HCT116 (cell line): ENCODE measurements around the gene CSHL1. TPM values are rescaled to one million over a fixed set of nuclear protein-coding genes. Genes with fewer than 3 reads are reported as not detected.

Source experiments
- ATAC-seq: fragments of 200-7000 bp; cut with Tn5 transposase; 2 replicates; pipeline ENCODE4 v1.9.1; 2020; ENCODE audit warnings: mild to moderate bottlenecking, moderate library complexity
- BruUV-seq: library from RNA; stranded (reverse); fragments of 400-500 nt; replicated peaks from 2 replicates; lab custom pipeline; 2021; lab: Mats Ljungman, UMichigan
- CTCF ChIA-PET: fragments of 300-600 bp; sonication (Branson Sonifier 250); formaldehyde crosslinking; loops from one replicate; lab custom pipeline; 2021; ENCODE audit warnings: antibody characterized with exemption; lab: Charles Lee
- POLR2A ChIA-PET: fragments of 300-600, 350-600 bp; sonication (Branson Sonifier 250); formaldehyde crosslinking; loops from one replicate; lab custom pipeline; 2021; ENCODE audit warnings: antibody characterized with exemption; lab: Charles Lee
- RAD21 ChIA-PET, 2 experiments: fragments of 300-600 bp; sonication (Branson Sonifier 250); formaldehyde crosslinking; loops; one replicate each; lab custom pipeline; 2023; ENCODE audit warnings: low total read pairs in 2 of 2; ENCODE audit not compliant: uncharacterized antibody in 2 of 2, unreplicated experiment in 2 of 2, low non-redundant PET in 1 of 2; lab: Charles Lee
- DNase-seq: peaks from one replicate; pipeline ENCODE4 v3.0.0-alpha.2; 2010; ENCODE audit warnings: low read depth, low spot score
- H2AFZ ChIP-seq: fragments of 200-600 bp; shearing (Covaris generic), sonication (generic); 2 replicates; pipeline ENCODE4 v1.6.1; 2017; ENCODE audit warnings: low read depth, mixed run types, mixed read lengths, antibody characterized with exemption, low read length; ENCODE audit not compliant: poor library complexity, severe bottlenecking
- H3K27ac ChIP-seq: 2 replicates; pipeline ENCODE4 v1.5.1; 2012; ENCODE audit warnings: low read depth, low read length
- H3K27me3 ChIP-seq: fragments of 200-600 bp; sonication (generic); 2 replicates; pipeline ENCODE4 v1.6.1; 2016; ENCODE audit warnings: mixed run types, low read length, mixed read lengths; ENCODE audit not compliant: insufficient read depth
- H3K36me3 ChIP-seq, 2 experiments: fragments of 200-500 bp in 1 of 2; fragments of 200-600 bp in 1 of 2; sonication (Bioruptor generic) in 1 of 2; sonication (generic) in 1 of 2; 2 replicates each; pipeline versions ENCODE4 v1.5.1 to v1.6.1; 2014 to 2016; ENCODE audit warnings: low read length in 2 of 2, inconsistent platforms in 1 of 2, mixed read lengths in 1 of 2, mixed run types in 1 of 2; ENCODE audit not compliant: insufficient read depth in 2 of 2, control insufficient read depth in 1 of 2
- H3K4me1 ChIP-seq, 2 experiments: fragments of 200-600 bp in 1 of 2; sonication (generic) in 1 of 2; 2 replicates each; pipeline versions ENCODE4 v1.5.1 to v1.6.1; 2012 to 2017; ENCODE audit warnings: low read length in 2 of 2, inconsistent platforms in 1 of 2, mild to moderate bottlenecking in 1 of 2, mixed read lengths in 1 of 2, mixed run types in 1 of 2, moderate library complexity in 1 of 2; ENCODE audit not compliant: insufficient read depth in 2 of 2, control insufficient read depth in 1 of 2
- H3K4me2 ChIP-seq: fragments of 200-600 bp; sonication (generic); 2 replicates; pipeline ENCODE4 v1.6.1; 2017; ENCODE audit warnings: mixed run types, low read length, mixed read lengths
- H3K4me3 ChIP-seq, 2 experiments: fragments of 200-600 bp in 1 of 2; sonication (generic) in 1 of 2; replicated peaks in 1 of 2; 2 replicates each; pipeline ENCODE4 v1.5.1; 2011 to 2016; ENCODE audit warnings: low read length in 2 of 2, control low read depth in 1 of 2, low read depth in 1 of 2, mild to moderate bottlenecking in 1 of 2, mixed read lengths in 1 of 2, mixed run types in 1 of 2
- H3K79me2 ChIP-seq: fragments of 200-600 bp; sonication (generic); 2 replicates; pipeline ENCODE4 v1.6.1; 2017; ENCODE audit warnings: mild to moderate bottlenecking, mixed run types, low read length, moderate library complexity, mixed read lengths; ENCODE audit not compliant: insufficient read depth
- H3K9ac ChIP-seq: fragments of 200-600 bp; sonication (generic); 2 replicates; pipeline ENCODE4 v1.6.1; 2016; ENCODE audit warnings: low read length, mixed read lengths
- H3K9me2 ChIP-seq: fragments of 200-600 bp; sonication (generic), shearing (Covaris generic); 2 replicates; pipeline ENCODE4 v1.6.1; 2017; ENCODE audit warnings: mixed run types, mild to moderate bottlenecking, moderate library complexity; ENCODE audit not compliant: insufficient read depth
- H3K9me3 ChIP-seq, 2 experiments: fragments of 200-500 bp in 1 of 2; fragments of 200-600 bp in 1 of 2; sonication (Bioruptor generic) in 1 of 2; sonication (generic) in 1 of 2; 2 replicates each; pipeline ENCODE4 v1.6.1; 2014 to 2017; ENCODE audit warnings: low read length in 2 of 2, mixed read lengths in 2 of 2, inconsistent platforms in 1 of 2, low read depth in 1 of 2, mild to moderate bottlenecking in 1 of 2, mixed run types in 1 of 2, moderate library complexity in 1 of 2; ENCODE audit not compliant: control insufficient read depth in 1 of 2, insufficient read depth in 1 of 2
- H4K20me1 ChIP-seq: fragments of 200-600 bp; sonication (generic), shearing (Covaris generic); 2 replicates; pipeline ENCODE4 v1.6.1; 2017; ENCODE audit warnings: mixed run types, mild to moderate bottlenecking, moderate library complexity; ENCODE audit not compliant: insufficient read depth
- JUND ChIP-seq: IDR thresholded peaks from 2 replicates; pipeline ENCODE4 v1.6.1; 2012
- RAD21 ChIP-seq: IDR thresholded peaks from 2 replicates; pipeline ENCODE4 v1.6.1; 2012; ENCODE audit warnings: low read depth, mild to moderate bottlenecking
- SIN3A ChIP-seq: IDR thresholded peaks from 2 replicates; pipeline ENCODE4 v1.6.1; 2012; ENCODE audit warnings: low read depth
- SRF ChIP-seq: IDR thresholded peaks from 2 replicates; pipeline ENCODE4 v1.6.1; 2012; ENCODE audit warnings: low read depth
- intact Hi-C: fragments of 100-400 bp; cut with micrococcal nuclease; formaldehyde crosslinking; loops from 2 replicates; pipeline ENCODE4 v1.10.0; 2022
- total RNA-seq: library from RNA; stranded (reverse); gene quantifications from one replicate; pipeline ENCODE4 v1.2.1, GENCODE V29; 2021; ENCODE audit not compliant: unreplicated experiment
- TF ChIP-seq, protein P1 (sequence below), 3 experiments: fragments of 200-600 bp in 1 of 3; sonication (generic) in 1 of 3; IDR thresholded peaks in 2 of 3; conservative IDR thresholded peaks in 1 of 3; 2 replicates each; pipeline ENCODE4 v1.5.1; 2012 to 2017; ENCODE audit warnings: low read depth in 2 of 3, low read length in 2 of 3, antibody characterized with exemption in 1 of 3, borderline replicate concordance in 1 of 3, control low read depth in 1 of 3, mild to moderate bottlenecking in 1 of 3, mixed read lengths in 1 of 3, mixed run types in 1 of 3, moderate library complexity in 1 of 3; ENCODE audit not compliant: insufficient read depth in 1 of 3
- TF ChIP-seq, protein P2 (sequence below): IDR thresholded peaks from 2 replicates; pipeline ENCODE4 v1.6.1; 2012

The CSHL1 gene
- total RNA-seq, 1 experiment from 2014 or later: not detected

DNA sequence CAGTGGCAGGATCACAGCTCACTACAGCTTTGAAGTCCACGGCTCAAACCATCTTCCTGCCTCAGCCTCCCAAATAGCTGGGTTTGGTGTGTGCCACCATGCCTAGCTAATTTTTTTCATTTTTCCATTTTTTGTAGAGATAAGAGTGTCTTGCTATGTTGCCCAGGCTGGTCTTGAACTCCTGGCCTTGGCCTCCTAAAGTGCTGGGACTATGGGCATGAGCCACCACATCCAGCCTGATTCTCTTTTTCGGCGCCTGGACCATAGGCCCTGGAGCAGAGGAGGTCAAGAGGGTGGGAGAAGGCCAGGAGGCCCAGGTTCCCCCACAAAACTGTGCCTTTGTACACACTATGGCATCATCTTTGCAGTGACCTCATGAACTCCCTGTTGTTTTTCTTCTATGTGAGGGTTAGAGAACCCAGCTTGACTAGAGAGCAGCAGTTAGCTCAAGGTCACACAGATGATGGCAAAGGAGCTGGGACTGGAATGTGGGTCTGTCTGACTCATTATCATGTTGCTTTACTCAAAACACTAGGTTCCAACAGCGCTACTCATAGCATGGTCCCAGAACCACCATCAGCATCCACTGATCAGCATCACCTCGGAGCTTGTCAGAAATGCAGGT, 45.4 kb upstream of the CSHL1 start:
- peaks cover 4 to 11% of the 10 kb centered on the region in 2 experiments; a peak in 3 of 4 replicates for H3K4me1 ChIP-seq
- H3K9me2 ChIP-seq: no peaks in the 10 kb centered on the region
- DNase-seq (no peak), ATAC-seq (no peak)
- no peak overlapping the region for H3K9ac ChIP-seq
- ChIA-PET RAD21 (no interaction called here), CTCF (interaction anchor here (1.5 to 4.0 kb wide), 3 partner anchors 10 to 38 kb away, joined by 4 to 29 read pairs (median 4); partner anchors contain the start of gene GH1), POLR2A (no interaction called here)
- no peaks in the 10 kb centered on the region for H3K27me3 ChIP-seq
- H3K4me2 ChIP-seq: no peak overlapping the region
- H3K36me3 ChIP-seq: no peaks in the 10 kb centered on the region
- H2AFZ ChIP-seq: no peak overlapping the region
- no peaks in the 10 kb centered on the region for H3K79me2 ChIP-seq
- H3K9me3 ChIP-seq: no peaks in the 10 kb centered on the region
- BruUV-seq: no TSS peak
- no peaks in the 10 kb centered on the region for H4K20me1 ChIP-seq
- intact Hi-C loops: no loop called here
- no peak overlapping the region for H3K27ac ChIP-seq
- no peak for TF ChIP-seq SRF
- H3K4me3 ChIP-seq: no peak overlapping the region

DNA sequence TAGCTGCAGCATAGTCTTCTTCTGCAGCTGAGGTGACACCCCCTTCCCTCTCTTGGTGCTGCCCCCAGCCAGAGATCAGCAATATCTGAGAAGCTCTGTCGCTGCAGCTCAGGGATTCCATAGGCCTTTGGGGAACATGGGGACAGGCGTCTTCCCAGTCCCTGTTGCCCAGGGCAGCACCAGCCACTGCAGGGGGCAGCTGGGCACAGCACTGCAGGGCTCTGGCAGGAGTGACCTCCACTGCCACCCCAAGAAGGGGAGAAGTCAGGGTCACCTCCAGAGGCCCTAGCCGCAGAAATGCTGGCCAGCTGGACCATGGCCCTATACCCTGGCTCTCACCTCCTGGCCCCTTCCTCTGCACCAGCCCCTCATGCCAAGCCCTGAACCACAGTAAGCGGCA, 44.7 kb upstream of the CSHL1 start:
- Histone ChIP-seq H3K27me3 (no peaks in the 10 kb centered on the region), H3K4me2 (no peak overlapping the region), H3K9me3 (no peaks in the 10 kb centered on the region), H3K9me2 (no peaks in the 10 kb centered on the region), H2AFZ (no peak overlapping the region), H4K20me1 (no peaks in the 10 kb centered on the region), H3K4me3 (no peak overlapping the region), H3K27ac (no peak overlapping the region), H3K79me2 (no peaks in the 10 kb centered on the region), H3K36me3 (no peaks in the 10 kb centered on the region), H3K9ac (no peak overlapping the region), H3K4me1 (peaks cover 0 to 9% of the 10 kb centered on the region in 2 experiments; a peak in 2 of 4 replicates)
- RAD21 ChIA-PET: no interaction called here
- no TSS peak for BruUV-seq
- CTCF ChIA-PET: interaction anchor here (1.5 to 4.0 kb wide), 3 partner anchors 9 to 37 kb away, joined by 4 to 29 read pairs (median 4); partner anchors contain the start of gene GH1
- DNase-seq (no peak), ATAC-seq (no peak)
- POLR2A ChIA-PET: no interaction called here
- TF ChIP-seq, protein P1, sequence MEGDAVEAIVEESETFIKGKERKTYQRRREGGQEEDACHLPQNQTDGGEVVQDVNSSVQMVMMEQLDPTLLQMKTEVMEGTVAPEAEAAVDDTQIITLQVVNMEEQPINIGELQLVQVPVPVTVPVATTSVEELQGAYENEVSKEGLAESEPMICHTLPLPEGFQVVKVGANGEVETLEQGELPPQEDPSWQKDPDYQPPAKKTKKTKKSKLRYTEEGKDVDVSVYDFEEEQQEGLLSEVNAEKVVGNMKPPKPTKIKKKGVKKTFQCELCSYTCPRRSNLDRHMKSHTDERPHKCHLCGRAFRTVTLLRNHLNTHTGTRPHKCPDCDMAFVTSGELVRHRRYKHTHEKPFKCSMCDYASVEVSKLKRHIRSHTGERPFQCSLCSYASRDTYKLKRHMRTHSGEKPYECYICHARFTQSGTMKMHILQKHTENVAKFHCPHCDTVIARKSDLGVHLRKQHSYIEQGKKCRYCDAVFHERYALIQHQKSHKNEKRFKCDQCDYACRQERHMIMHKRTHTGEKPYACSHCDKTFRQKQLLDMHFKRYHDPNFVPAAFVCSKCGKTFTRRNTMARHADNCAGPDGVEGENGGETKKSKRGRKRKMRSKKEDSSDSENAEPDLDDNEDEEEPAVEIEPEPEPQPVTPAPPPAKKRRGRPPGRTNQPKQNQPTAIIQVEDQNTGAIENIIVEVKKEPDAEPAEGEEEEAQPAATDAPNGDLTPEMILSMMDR (IDR thresholded peaks at IDR 0.05 in 2 of 3, conservative IDR thresholded peaks at IDR 0.05 in 1 of 3; ENCODE audit: borderline replicate concordance in 1 of 3, insufficient read depth in 1 of 3, low read depth in 2 of 3, low read length in 2 of 3): no peak
- TF ChIP-seq SIN3A (no peak), RAD21 (no peak), JUND (no peak)
- TF ChIP-seq, protein P2, sequence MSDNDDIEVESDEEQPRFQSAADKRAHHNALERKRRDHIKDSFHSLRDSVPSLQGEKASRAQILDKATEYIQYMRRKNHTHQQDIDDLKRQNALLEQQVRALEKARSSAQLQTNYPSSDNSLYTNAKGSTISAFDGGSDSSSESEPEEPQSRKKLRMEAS: no peak
- intact Hi-C loops: no loop called here
